VCaP (cell line): ENCODE results near the gene PACRG.

Source experiments
- H3K27ac ChIP-seq: fragments of 450-650 bp; 2 replicates; pipeline ENCODE4 v1.5.1; 2017
- CTCF ChIP-seq: fragments of 450-650 bp; conservative IDR thresholded peaks from 2 replicates; pipeline ENCODE4 v1.5.1; 2017; ENCODE audit warnings: mild to moderate bottlenecking, moderate library complexity

PACRG gene

GRCh38 chr6:163255265-163255664 lies 527.5 kb downstream of the PACRG start:
- no peak overlapping the region for H3K27ac ChIP-seq
- TF ChIP-seq CTCF: no peak

DNA sequence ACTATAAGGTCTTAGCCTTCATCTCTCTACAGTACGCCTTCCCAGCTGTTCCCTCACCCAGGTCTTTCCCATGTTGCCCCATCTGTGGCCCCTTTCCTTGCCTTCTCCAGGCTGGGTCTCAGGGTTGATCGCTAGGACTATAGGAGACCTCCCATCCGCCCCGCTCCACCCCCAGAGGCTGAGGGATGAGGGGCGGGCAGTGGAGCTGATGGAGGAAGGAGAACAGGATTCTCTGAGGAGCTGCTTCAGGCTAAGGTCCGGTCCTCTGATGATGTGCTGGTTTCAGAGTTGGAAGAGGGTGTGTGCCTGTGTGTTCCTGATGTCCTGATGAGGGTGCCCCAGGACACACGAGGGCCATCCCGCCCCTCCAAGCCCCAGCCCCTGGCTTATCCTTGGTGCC lies 531.9 kb downstream of the PACRG start:
- H3K27ac ChIP-seq: no peak overlapping the region
- TF ChIP-seq CTCF: no peak

DNA sequence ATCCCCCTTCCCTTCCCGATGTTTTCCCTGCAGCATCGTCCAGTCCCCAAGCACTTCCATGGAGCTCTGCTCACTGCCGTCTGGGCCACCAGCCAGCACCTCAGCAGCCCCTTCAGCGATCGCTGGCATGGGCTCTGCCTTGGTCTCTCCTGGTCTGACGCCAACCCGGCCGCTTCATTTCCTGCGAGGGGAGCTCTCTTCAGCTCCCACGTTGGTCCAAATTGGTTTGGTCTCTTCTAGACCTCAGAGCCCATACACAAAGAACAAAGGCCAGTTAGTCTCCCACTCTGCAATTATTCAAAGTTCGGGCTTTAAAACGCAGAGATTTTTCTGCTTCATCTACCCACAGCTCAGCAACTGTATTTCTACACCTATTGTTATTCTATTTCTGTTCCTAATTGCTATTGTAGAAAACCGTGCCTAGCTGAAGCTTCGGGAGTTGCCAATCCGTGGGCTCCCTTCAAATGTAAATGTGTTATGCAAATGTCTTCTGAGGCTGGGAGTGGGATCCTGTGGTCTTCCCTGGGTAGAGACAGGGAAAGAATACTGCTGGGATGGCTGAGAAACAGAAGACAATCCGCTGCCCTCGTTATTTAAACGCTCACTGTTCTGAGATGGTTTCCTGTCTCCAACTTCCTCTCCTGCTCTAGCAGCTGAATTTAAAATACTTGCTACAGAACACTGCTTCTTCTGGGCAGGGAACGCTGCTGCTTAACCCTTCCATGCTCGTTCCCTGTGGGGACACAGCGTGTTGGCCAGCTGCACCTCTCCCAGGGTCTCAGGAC lies 532.5 kb downstream of the PACRG start:
- TF ChIP-seq CTCF: no peak
- no peak overlapping the region for H3K27ac ChIP-seq

DNA sequence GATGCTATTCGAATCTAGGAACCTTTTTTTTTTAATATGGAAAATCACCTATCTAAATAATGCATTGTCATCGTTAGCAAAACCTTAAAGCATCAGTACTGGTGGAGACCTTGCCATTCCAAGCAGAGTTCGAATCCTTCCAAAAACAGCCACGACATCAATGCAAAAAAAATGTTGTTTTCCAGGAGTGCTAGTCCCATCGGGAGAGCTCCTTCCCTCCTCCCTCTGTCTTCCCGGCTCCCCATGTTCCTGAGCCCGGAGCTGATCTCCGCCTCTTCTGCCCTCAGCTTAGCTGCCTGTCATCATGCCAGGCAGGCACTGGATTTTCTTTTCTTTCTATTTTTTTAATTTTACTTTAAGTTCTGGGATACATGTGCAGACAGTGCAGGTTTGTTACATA lies 533.1 kb downstream of the PACRG start:
- no peak for TF ChIP-seq CTCF

DNA sequence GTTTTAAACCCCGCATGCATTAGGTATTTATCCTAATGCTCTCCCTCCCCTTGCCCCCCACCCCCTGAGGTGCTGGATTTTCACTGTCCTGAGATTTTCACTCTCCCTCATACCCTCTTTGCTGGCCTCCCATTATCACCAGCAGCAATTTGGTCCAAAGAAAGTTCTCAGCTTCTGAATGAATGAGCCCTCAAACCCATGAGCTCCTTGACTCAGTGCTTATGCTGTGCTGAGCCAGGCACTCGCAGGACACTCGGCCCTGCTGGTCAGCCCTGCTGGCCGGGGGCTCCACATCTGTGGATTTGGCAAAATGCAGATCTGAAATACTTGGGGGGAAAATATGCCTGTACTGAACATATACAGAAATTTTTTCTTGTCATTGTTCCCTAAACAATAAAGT lies 533.6 kb downstream of the PACRG start:
- H3K27ac ChIP-seq: no peak overlapping the region
- no peak for TF ChIP-seq CTCF

More for the DNA sequence above, 533.1 kb downstream of the PACRG start:
- no peak overlapping the region for H3K27ac ChIP-seq

DNA sequence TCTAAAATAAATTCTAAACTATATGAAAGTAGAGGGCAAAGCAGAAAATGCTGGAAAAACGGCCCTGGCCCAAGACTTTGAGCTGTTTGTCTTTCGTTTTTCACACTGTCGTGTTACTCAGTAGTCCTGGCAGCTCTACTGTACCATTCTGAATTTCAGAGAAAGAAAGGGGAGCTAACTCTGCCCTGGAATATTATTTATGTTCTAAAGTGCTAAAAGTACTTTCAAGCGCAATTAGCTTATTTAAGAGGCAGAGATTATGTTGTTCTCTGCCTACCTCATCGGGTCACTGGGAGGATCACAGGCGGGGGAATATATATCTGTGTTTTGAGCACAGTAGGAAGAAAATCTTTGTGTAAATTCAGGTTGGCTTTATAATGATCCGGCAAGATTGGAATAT lies 534.3 kb downstream of the PACRG start:
- no peak for TF ChIP-seq CTCF
- no peak overlapping the region for H3K27ac ChIP-seq

GRCh38 chr6:163263196-163263595 lies 535.4 kb downstream of the PACRG start:
- no peak for TF ChIP-seq CTCF

More at GRCh38 chr6:163263196-163263595, 535.4 kb downstream of the PACRG start:
- H3K27ac ChIP-seq: no peak overlapping the region
